Loucy (cell line): ENCODE measurements around the gene DPRX.

Experiments used
- H2AFZ ChIP-seq: fragments of 200-600 bp; sonication (generic); 2 replicates; pipeline ENCODE4 v1.6.0; 2016; ENCODE audit warnings: antibody characterized with exemption, mild to moderate bottlenecking, low read length, moderate library complexity
- H3F3A ChIP-seq: fragments of 200-600 bp; 2 replicates; pipeline ENCODE4 v1.6.0; 2016; ENCODE audit warnings: antibody characterized with exemption, low read depth, mild to moderate bottlenecking
- H3K27me3 ChIP-seq: fragments of 200-600 bp; sonication (generic); 2 replicates; pipeline ENCODE4 v1.6.1; 2014; ENCODE audit warnings: low read length, mild to moderate bottlenecking; ENCODE audit not compliant: insufficient read depth, poor library complexity, severe bottlenecking
- H3K36me3 ChIP-seq: fragments of 200-600 bp; sonication (generic); 2 replicates; pipeline ENCODE4 v1.6.1; 2016; ENCODE audit warnings: low read length; ENCODE audit not compliant: insufficient read depth
- H3K4me1 ChIP-seq: fragments of 200-600 bp; sonication (generic); 2 replicates; pipeline ENCODE4 v1.5.1; 2014; ENCODE audit warnings: low read length, mild to moderate bottlenecking; ENCODE audit not compliant: insufficient read depth, poor library complexity, severe bottlenecking
- H3K4me2 ChIP-seq: fragments of 200-600 bp; sonication (generic); 2 replicates; pipeline ENCODE4 v1.6.0; 2014; ENCODE audit warnings: antibody characterized with exemption, low read length, low read depth, mild to moderate bottlenecking; ENCODE audit not compliant: poor library complexity, severe bottlenecking
- H3K4me3 ChIP-seq: fragments of 200-600 bp; sonication (generic); 2 replicates; pipeline ENCODE4 v1.5.1; 2014; ENCODE audit warnings: low read length, mild to moderate bottlenecking, mixed read lengths; ENCODE audit not compliant: poor library complexity, severe bottlenecking
- H3K79me2 ChIP-seq: fragments of 200-600 bp; sonication (generic); 2 replicates; pipeline ENCODE4 v1.6.1; 2014; ENCODE audit warnings: low read length; ENCODE audit not compliant: insufficient read depth
- H3K9ac ChIP-seq: fragments of 200-600 bp; sonication (generic); 2 replicates; pipeline ENCODE4 v1.6.0; 2014; ENCODE audit warnings: mild to moderate bottlenecking, low read depth, low read length, moderate library complexity; ENCODE audit not compliant: poor library complexity, severe bottlenecking
- H3K9me2 ChIP-seq: fragments of 200-600 bp; sonication (generic); replicated peaks from 2 replicates; pipeline ENCODE4 v1.6.1; 2016; ENCODE audit warnings: low read depth, low read length, mixed read lengths
- H3K9me3 ChIP-seq: fragments of 200-600 bp; sonication (generic); 2 replicates; pipeline ENCODE4 v1.6.1; 2014; ENCODE audit warnings: mild to moderate bottlenecking, antibody characterized with exemption, low read length, low read depth; ENCODE audit not compliant: insufficient read depth
- H4K20me1 ChIP-seq: fragments of 200-600 bp; sonication (generic); 2 replicates; pipeline ENCODE4 v1.6.0; 2014; ENCODE audit warnings: antibody characterized with exemption, low read length, mild to moderate bottlenecking; ENCODE audit not compliant: insufficient read depth, poor library complexity, severe bottlenecking
- CTCF ChIP-seq: fragments of 200-600 bp; sonication (generic); conservative IDR thresholded peaks from 2 replicates; pipeline ENCODE4 v1.5.1; 2014; ENCODE audit warnings: mild to moderate bottlenecking, antibody characterized with exemption, low read length
- EZH2phosphoT487 ChIP-seq: fragments of 200-600 bp; IDR thresholded peaks from 2 replicates; pipeline ENCODE4 v1.6.1; 2018; ENCODE audit warnings: antibody characterized with exemption, mild to moderate bottlenecking, moderate library complexity, borderline replicate concordance

Gene DPRX

DNA sequence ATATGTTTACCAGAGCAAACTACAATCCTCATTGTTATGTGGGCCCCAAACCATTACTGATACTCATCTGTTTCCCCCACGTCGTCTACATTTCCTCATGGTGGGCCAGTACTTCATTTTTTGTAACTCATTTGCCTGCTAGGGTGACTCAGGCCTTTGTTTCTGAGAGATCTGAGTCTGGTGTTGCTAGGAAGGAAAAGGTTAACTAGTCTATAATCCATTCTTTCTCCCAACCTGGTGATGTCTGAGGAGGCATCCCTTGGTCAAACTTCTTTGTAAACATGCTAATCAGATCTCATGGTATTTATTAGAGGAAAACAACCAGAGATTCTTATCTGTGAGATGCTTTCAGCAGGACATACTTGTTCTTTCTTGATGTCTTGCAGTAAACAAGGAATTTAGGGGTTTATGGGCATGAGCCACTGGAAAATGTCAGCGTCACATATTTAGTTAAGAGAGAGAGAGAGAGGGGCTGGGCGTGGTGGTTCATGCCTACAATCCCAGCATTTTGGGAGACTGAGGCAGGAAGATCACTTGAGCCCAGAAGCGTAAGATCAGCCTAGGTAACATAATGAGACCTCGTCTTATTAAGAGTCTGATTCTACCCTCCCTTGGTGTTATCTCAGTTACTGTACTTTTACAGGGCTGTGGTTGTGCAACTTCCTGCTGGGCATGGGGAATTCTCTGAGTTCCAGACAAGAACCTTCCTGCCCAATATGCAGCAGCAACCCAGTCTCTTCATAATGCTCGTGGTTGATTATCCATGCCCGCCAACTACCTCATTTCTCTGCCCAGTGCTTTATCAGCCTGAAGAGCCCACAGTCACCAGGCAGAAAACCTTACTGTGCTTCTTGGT, 9.7 kb upstream of the DPRX start:
- Histone ChIP-seq H2AFZ (no peak overlapping the region), H3K4me3 (no peak overlapping the region), H3K79me2 (no peaks in the 10 kb centered on the region), H3K9ac (no peak overlapping the region), H3K9me2 (no peaks in the 10 kb centered on the region), H3K4me2 (no peak overlapping the region), H4K20me1 (no peaks in the 10 kb centered on the region), H3F3A (no peaks in the 10 kb centered on the region), H3K9me3 (peaks cover 7% of the 10 kb centered on the region; the same call in 1 of the 2 replicates), H3K36me3 (no peaks in the 10 kb centered on the region), H3K4me1 (no peaks in the 10 kb centered on the region), H3K27me3 (no peaks in the 10 kb centered on the region)
- TF ChIP-seq EZH2phosphoT487 = no peak
- TF ChIP-seq CTCF = no peak

GRCh38 chr19:53624771-53625545, 6.8 kb upstream of the DPRX start:
- no peaks in the 10 kb centered on the region for H3K79me2 ChIP-seq
- TF ChIP-seq EZH2phosphoT487 = no peak
- no peak for TF ChIP-seq CTCF
- no peaks in the 10 kb centered on the region for H3F3A ChIP-seq
- H3K4me1 ChIP-seq = no peaks in the 10 kb centered on the region
- H4K20me1 ChIP-seq = no peaks in the 10 kb centered on the region
- no peaks in the 10 kb centered on the region for H3K27me3 ChIP-seq
- peaks cover 5% of the 10 kb centered on the region; the same call in 1 of the 2 replicates for H3K9me3 ChIP-seq
- H3K4me2 ChIP-seq = no peak overlapping the region
- no peak overlapping the region for H3K9ac ChIP-seq
- H3K9me2 ChIP-seq = no peaks in the 10 kb centered on the region
- H3K36me3 ChIP-seq = no peaks in the 10 kb centered on the region
- H3K4me3 ChIP-seq = no peak overlapping the region
- no peak overlapping the region for H2AFZ ChIP-seq

GRCh38 chr19:53626486-53626885, 5.3 kb upstream of the DPRX start:
- no peak for TF ChIP-seq CTCF
- no peak for TF ChIP-seq EZH2phosphoT487
- Histone ChIP-seq H3K4me2 (no peak overlapping the region), H3K9ac (no peak overlapping the region), H4K20me1 (no peaks in the 10 kb centered on the region), H2AFZ (no peak overlapping the region), H3K9me3 (peaks cover 5% of the 10 kb centered on the region; the same call in 1 of the 2 replicates), H3K4me1 (no peaks in the 10 kb centered on the region), H3F3A (no peaks in the 10 kb centered on the region), H3K27me3 (no peaks in the 10 kb centered on the region), H3K79me2 (no peaks in the 10 kb centered on the region), H3K4me3 (no peak overlapping the region), H3K36me3 (no peaks in the 10 kb centered on the region), H3K9me2 (no peaks in the 10 kb centered on the region)
